Measurements from ENCODE around the gene IST1.
"Not testable (repeated sequence)": the region's sequence is repeated elsewhere in the genome, so short reads cannot be mapped to it uniquely, and the experiment has no call there.

Gene IST1

DNA sequence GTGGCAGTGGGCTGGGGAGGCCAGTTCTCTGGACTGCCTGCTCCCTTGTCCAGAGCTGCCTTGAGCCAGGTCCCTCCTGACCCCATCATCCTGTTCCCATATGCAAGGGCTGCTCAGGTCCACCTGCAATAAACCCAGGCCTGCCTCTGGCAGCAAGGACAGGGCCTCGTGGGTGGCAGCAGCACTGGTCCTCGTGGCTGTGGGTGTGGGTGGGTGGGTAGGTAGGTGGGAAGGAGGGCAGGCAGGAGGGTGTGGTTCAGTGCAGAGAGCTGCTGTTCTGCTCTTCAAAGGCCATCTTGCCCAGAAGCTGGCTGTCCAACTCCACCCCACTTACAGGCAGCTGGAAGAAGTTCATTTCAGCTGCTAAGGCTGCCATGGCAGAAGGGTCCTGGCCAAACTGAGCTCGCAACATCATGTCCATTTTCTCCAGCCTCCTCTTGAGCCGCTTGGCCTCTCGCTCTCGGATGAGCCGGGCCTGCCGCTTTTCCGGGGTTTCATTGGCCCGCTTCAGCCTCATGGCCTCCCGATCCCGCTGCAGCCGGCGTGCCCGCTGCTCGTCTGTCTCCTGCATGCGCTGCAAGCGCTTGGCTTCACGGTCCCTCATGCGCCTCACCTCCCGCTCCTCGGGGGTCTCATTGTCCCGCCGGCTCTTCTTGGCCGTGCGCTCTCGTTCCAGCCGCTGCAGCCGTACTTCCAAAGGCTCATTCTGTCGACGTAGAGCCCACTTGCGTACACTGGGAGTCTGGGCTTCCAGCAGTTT lies 35.4 kb upstream of the IST1 start:
- DNase-seq (ENCODE audit: low read depth): no peak
- no peak overlapping the region for H3K4me3 ChIP-seq (ENCODE audit: low read depth, low read length)
- TF ChIP-seq MYC (IDR thresholded peaks at IDR 0.05; ENCODE audit: low read depth, low read length): no peak
- no peak for TF ChIP-seq POLR2A (IDR thresholded peaks at IDR 0.05; ENCODE audit: extremely low read depth, insufficient read length)
- TF ChIP-seq, protein P1, sequence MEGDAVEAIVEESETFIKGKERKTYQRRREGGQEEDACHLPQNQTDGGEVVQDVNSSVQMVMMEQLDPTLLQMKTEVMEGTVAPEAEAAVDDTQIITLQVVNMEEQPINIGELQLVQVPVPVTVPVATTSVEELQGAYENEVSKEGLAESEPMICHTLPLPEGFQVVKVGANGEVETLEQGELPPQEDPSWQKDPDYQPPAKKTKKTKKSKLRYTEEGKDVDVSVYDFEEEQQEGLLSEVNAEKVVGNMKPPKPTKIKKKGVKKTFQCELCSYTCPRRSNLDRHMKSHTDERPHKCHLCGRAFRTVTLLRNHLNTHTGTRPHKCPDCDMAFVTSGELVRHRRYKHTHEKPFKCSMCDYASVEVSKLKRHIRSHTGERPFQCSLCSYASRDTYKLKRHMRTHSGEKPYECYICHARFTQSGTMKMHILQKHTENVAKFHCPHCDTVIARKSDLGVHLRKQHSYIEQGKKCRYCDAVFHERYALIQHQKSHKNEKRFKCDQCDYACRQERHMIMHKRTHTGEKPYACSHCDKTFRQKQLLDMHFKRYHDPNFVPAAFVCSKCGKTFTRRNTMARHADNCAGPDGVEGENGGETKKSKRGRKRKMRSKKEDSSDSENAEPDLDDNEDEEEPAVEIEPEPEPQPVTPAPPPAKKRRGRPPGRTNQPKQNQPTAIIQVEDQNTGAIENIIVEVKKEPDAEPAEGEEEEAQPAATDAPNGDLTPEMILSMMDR (IDR thresholded peaks at IDR 0.05; ENCODE audit: low read depth, low read length): no peak
- no peak for TF ChIP-seq MAX (IDR thresholded peaks at IDR 0.05; ENCODE audit: low read depth, low read length)

- H3K4me3 ChIP-seq (ENCODE audit: low read depth, low read length): no peak overlapping the region
- DNase-seq (ENCODE audit: low read depth): no peak
- TF ChIP-seq MYC (IDR thresholded peaks at IDR 0.05; ENCODE audit: low read depth, low read length) (no peak), POLR2A (IDR thresholded peaks at IDR 0.05; ENCODE audit: extremely low read depth, insufficient read length) (no peak), MAX (IDR thresholded peaks at IDR 0.05; ENCODE audit: low read depth, low read length) (no peak)
- TF ChIP-seq, protein P1 (IDR thresholded peaks at IDR 0.05; ENCODE audit: low read depth, low read length): no peak
Measured at GRCh38 chr16:71863995-71864394, 31.3 kb upstream of the IST1 start.

- no peak for DNase-seq (ENCODE audit: low read depth)
- no peak overlapping the region for H3K4me3 ChIP-seq (ENCODE audit: low read depth, low read length)
- no peak for TF ChIP-seq POLR2A (IDR thresholded peaks at IDR 0.05; ENCODE audit: extremely low read depth, insufficient read length)
- TF ChIP-seq MAX (IDR thresholded peaks at IDR 0.05; ENCODE audit: low read depth, low read length): no peak
- no peak for TF ChIP-seq MYC (IDR thresholded peaks at IDR 0.05; ENCODE audit: low read depth, low read length)
- TF ChIP-seq, protein P1 (IDR thresholded peaks at IDR 0.05; ENCODE audit: low read depth, low read length): no peak
Measured at GRCh38 chr16:71865173-71865863, 30.0 kb upstream of the IST1 start.

DNA sequence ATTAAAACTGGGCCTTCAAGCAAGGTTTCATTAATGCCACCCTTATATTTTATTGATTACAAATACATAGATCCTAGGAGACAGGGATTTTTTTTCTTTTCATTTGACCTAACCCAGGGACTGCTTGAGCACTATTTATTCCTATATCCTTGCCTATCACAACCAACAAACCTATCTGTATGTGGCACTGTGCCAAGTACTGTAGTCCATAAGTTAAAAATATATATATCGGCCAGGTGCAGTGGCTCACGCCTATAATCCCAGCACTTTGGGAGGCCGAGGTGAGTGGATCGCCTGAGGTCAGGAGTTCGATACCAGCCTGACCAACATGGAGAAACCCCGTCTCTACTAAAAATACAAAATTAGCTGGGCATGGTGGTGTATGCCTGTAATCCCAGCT lies 28.2 kb upstream of the IST1 start:
- H3K4me3 ChIP-seq (ENCODE audit: low read depth, low read length); DNase-seq (ENCODE audit: low read depth): not testable (repeated sequence)

GRCh38 chr16:71867939-71868338 lies 27.4 kb upstream of the IST1 start:
- TF ChIP-seq MAX (IDR thresholded peaks at IDR 0.05; ENCODE audit: low read depth, low read length): no peak
- TF ChIP-seq, protein P1 (IDR thresholded peaks at IDR 0.05; ENCODE audit: low read depth, low read length): no peak
- TF ChIP-seq POLR2A (IDR thresholded peaks at IDR 0.05; ENCODE audit: extremely low read depth, insufficient read length): no peak
- no peak for TF ChIP-seq MYC (IDR thresholded peaks at IDR 0.05; ENCODE audit: low read depth, low read length)
- no peak for DNase-seq (ENCODE audit: low read depth)
- no peak overlapping the region for H3K4me3 ChIP-seq (ENCODE audit: low read depth, low read length)

GRCh38 chr16:71869089-71869488 lies 26.2 kb upstream of the IST1 start:
- DNase-seq (ENCODE audit: low read depth): no peak
- no peak for TF ChIP-seq POLR2A (IDR thresholded peaks at IDR 0.05; ENCODE audit: extremely low read depth, insufficient read length)
- no peak overlapping the region for H3K4me3 ChIP-seq (ENCODE audit: low read depth, low read length)
